K562 (cell line): ENCODE measurements around the gene VWA3A. TPM values are rescaled to one million over a fixed set of nuclear protein-coding genes. Genes with fewer than 3 reads are reported as not detected.

ENCODE experiments used
- ATAC-seq: fragments of 200-7000 bp; cut with Tn5 transposase; 3 replicates; pipeline ENCODE4 v1.9.1; 2020; ENCODE audit warnings: moderate library complexity
- BruUV-seq: library from RNA; stranded (reverse); fragments of 400-500 nt; replicated peaks from 2 replicates; lab custom pipeline; 2021; lab: Mats Ljungman, UMichigan
- CTCF ChIA-PET: fragments of 300-600 bp; formaldehyde crosslinking; extraction: SDS; loops from one replicate; lab custom pipeline; 2021; ENCODE audit warnings: low intra/inter-chr PET ratio; lab: Yijun Ruan, JAX
- POLR2A ChIA-PET: fragments of 300-600, 350-650 bp; sonication (Branson Sonifier 250); formaldehyde crosslinking; extraction: SDS; loops from one replicate; lab custom pipeline; 2021; ENCODE audit warnings: antibody characterized with exemption, inconsistent platforms; lab: Yijun Ruan, JAX
- DNase-seq, 4 experiments: peaks; one replicate each; pipeline versions ENCODE4 v3.0.0 to v3.0.0-alpha.2; 2011 to 2018; ENCODE audit warnings: low spot score in 3 of 4, mixed read lengths in 3 of 4; ENCODE audit errors: extremely low read depth in 1 of 4
- FAIRE-seq: peaks from 2 replicates; lab custom pipeline; 2011; peaks lifted over from hg19 to GRCh38; lab: Jason Lieb, UNC
- H2AFZ ChIP-seq: 2 replicates; pipeline ENCODE4 v1.6.0; 2011; ENCODE audit warnings: low read depth, low read length, control low read depth, inconsistent platforms
- H3K27ac ChIP-seq: fragments of 200-600 bp; 3 replicates; pipeline ENCODE4 v1.8.0; 2011; ENCODE audit warnings: low read depth, mild to moderate bottlenecking, control low read depth, inconsistent platforms, low read length, moderate library complexity, mixed read lengths; ENCODE audit errors: extremely low read depth
- H3K27me3 ChIP-seq, 2 experiments: fragments of 300-600 bp in 1 of 2; 2 replicates in 1 of 2; 3 replicates in 1 of 2; pipeline versions ENCODE4 v1.6.0 to v1.8.0; 2011; ENCODE audit warnings: inconsistent platforms in 2 of 2, low read length in 2 of 2, mild to moderate bottlenecking in 1 of 2, mixed read lengths in 1 of 2, moderate library complexity in 1 of 2; ENCODE audit not compliant: control insufficient read depth in 2 of 2, insufficient read depth in 2 of 2
- H3K36me3 ChIP-seq: fragments of 300-600 bp; 3 replicates; pipeline ENCODE4 v1.8.0; 2011; ENCODE audit warnings: mild to moderate bottlenecking, low read length, inconsistent platforms; ENCODE audit not compliant: control insufficient read depth, insufficient read depth
- H3K4me1 ChIP-seq, 2 experiments: fragments of 200-600 bp in 1 of 2; replicated peaks in 1 of 2; 2 replicates in 1 of 2; 3 replicates in 1 of 2; pipeline versions ENCODE4 v1.5.1 to v1.8.0; 2011; ENCODE audit warnings: inconsistent platforms in 2 of 2, low read length in 2 of 2, mild to moderate bottlenecking in 1 of 2, mixed read lengths in 1 of 2, moderate library complexity in 1 of 2; ENCODE audit not compliant: control insufficient read depth in 2 of 2, insufficient read depth in 2 of 2
- H3K4me2 ChIP-seq: 2 replicates; pipeline ENCODE4 v1.6.1; 2011; ENCODE audit warnings: low read length, control low read depth, inconsistent platforms, mixed read lengths; ENCODE audit not compliant: insufficient read depth
- H3K4me3 ChIP-seq: fragments of 200-600 bp; sonication (generic), shearing (Covaris generic); 2 replicates; pipeline ENCODE4 v1.5.1; 2016; ENCODE audit warnings: control low read depth, inconsistent platforms
- H3K79me2 ChIP-seq: fragments of 200-600 bp; 3 replicates; pipeline ENCODE4 v1.8.0; 2011; ENCODE audit warnings: low read length, inconsistent platforms; ENCODE audit not compliant: control insufficient read depth, insufficient read depth
- H3K9ac ChIP-seq, 2 experiments: 2 replicates each; pipeline versions ENCODE4 v1.6.0 to v1.6.1; 2011; ENCODE audit warnings: low read depth in 2 of 2, low read length in 2 of 2, control low read depth in 1 of 2, inconsistent platforms in 1 of 2, mild to moderate bottlenecking in 1 of 2, mixed read lengths in 1 of 2; ENCODE audit not compliant: insufficient read depth in 1 of 2
- H3K9me1 ChIP-seq: one replicate; pipeline ENCODE4 v1.6.0; 2011; ENCODE audit warnings: inconsistent platforms, mild to moderate bottlenecking, low read length, moderate library complexity; ENCODE audit not compliant: control insufficient read depth, insufficient read depth
- H3K9me3 ChIP-seq: replicated peaks from 2 replicates; pipeline ENCODE4 v1.5.1; 2011; ENCODE audit warnings: low read depth, low read length, inconsistent platforms; ENCODE audit not compliant: control insufficient read depth, insufficient read depth
- H4K20me1 ChIP-seq: replicated peaks from 2 replicates; pipeline ENCODE4 v1.6.1; 2011; ENCODE audit warnings: low read length, inconsistent platforms, mixed read lengths; ENCODE audit not compliant: control insufficient read depth, insufficient read depth
- BRD9 ChIP-seq: fragments of 450-650 bp; IDR thresholded peaks from 2 replicates; pipeline ENCODE4 v1.6.1; 2018; ENCODE audit warnings: low read depth; ENCODE audit not compliant: partially characterized antibody
- E2F4 ChIP-seq: sonication (generic); formaldehyde crosslinking; IDR thresholded peaks from 2 replicates; pipeline ENCODE4 v1.8.0; 2022; ENCODE audit warnings: mild to moderate bottlenecking, low read depth, missing genetic modification reagents
- EGR1 ChIP-seq: fragments of 450-650 bp; conservative IDR thresholded peaks from 2 replicates; pipeline ENCODE4 v1.6.1; 2017; ENCODE audit warnings: mild to moderate bottlenecking
- MEIS2 ChIP-seq: fragments of 450-650 bp; IDR thresholded peaks from 2 replicates; pipeline ENCODE4 v1.6.1; 2014; ENCODE audit warnings: mild to moderate bottlenecking; ENCODE audit not compliant: partially characterized antibody
- NFYB ChIP-seq: IDR thresholded peaks from 2 replicates; pipeline ENCODE4 v1.6.1; 2011; ENCODE audit warnings: mild to moderate bottlenecking, moderate library complexity; ENCODE audit not compliant: insufficient read length; ENCODE audit errors: extremely low read depth
- SPI1 ChIP-seq: IDR thresholded peaks from 2 replicates; pipeline ENCODE4 v1.6.1; 2011; ENCODE audit warnings: low read depth, low read length, control low read depth, borderline replicate concordance
- ZKSCAN1 ChIP-seq: fragments of 150-350 bp; IDR thresholded peaks from 2 replicates; pipeline ENCODE4 v1.6.1; 2016; ENCODE audit warnings: low read depth, low read length
- WGBS: fragments of 100-300 bp; shearing (Covaris generic); methylation state at CpG from one replicate; pipeline ENCODE4 v1.1.6; 2016; ENCODE audit warnings: low coverage, mixed read lengths; ENCODE audit not compliant: insufficient coverage; ENCODE audit errors: missing lambda C conversion rate; 5-methylcytosine and 5-hydroxymethylcytosine counted together
- in situ Hi-C: fragments of 300-500 bp; cut with MboI; formaldehyde crosslinking; loops from 4 replicates; pipeline ENCODE4 v1.15.0; 2018; ENCODE audit warnings: inconsistent platforms, mixed read lengths
- intact Hi-C: fragments of 100-400 bp; cut with micrococcal nuclease; formaldehyde crosslinking; loops from 2 replicates; pipeline ENCODE4 v1.14.2; 2022
- polyA plus RNA-seq, 8 experiments: library from polyadenylated mRNA; depleted of rRNA in 4 of 8; stranded (reverse) in 5 of 8; unstranded in 3 of 8; fragments of >200 nt; fragmentation: Nextera tagmentation in 2 of 8; fragmentation: Illumina TruSeq in 1 of 8; extraction: Ambion mirVana in 2 of 8; extraction: Trizol in 1 of 8; gene quantifications; 2 replicates each; pipeline versions ENCODE4 v1.2.1 to v1.2.3, GENCODE V29; 2011 to 2014; ENCODE audit warnings: inconsistent platforms in 1 of 8, missing spikeins in 1 of 8
- total RNA-seq, 7 experiments: library from RNA; depleted of rRNA in 6 of 7; stranded (reverse); fragments of >200 nt in 6 of 7; fragmentation: Illumina TruSeq in 2 of 7; extraction: Trizol in 2 of 7; gene quantifications; 2 replicates each; pipeline versions ENCODE4 v1.2.1 to v1.2.3, GENCODE V29; 2011 to 2021; ENCODE audit warnings: low replicate concordance in 1 of 7
- TF ChIP-seq, protein P1 (sequence below), 2 experiments: fragments of 250-450 bp in 1 of 2; fragments of 450-650 bp in 1 of 2; sonication (Bioruptor Pico) in 1 of 2; IDR thresholded peaks; 2 replicates each; pipeline versions ENCODE4 v1.6.1 to v1.8.0; 2016 to 2021; ENCODE audit warnings: mild to moderate bottlenecking in 2 of 2, moderate library complexity in 2 of 2, missing compliant biosample characterization in 1 of 2, missing genetic modification characterization in 1 of 2
- TF ChIP-seq, protein P2 (sequence below): fragments of 450-650 bp; formaldehyde crosslinking; IDR thresholded peaks from 2 replicates; pipeline ENCODE4 v1.4.0; 2020; ENCODE audit warnings: mild to moderate bottlenecking, mixed read lengths

Gene VWA3A
- total and polyA plus RNA-seq, 9 of the 15 experiments (the other 6 are each of a cell fraction or from before 2014, with no cell fraction given), result not detected

- peak; percentile 98 for TF ChIP-seq ZKSCAN1
- peak; percentile 52; the same call in 1 of the 2 replicates for TF ChIP-seq SPI1
- TF ChIP-seq BRD9, result no peak
- TF ChIP-seq MEIS2, result peak; percentile 3
- peak; percentile 47 for TF ChIP-seq EGR1
- TF ChIP-seq, protein P1, sequence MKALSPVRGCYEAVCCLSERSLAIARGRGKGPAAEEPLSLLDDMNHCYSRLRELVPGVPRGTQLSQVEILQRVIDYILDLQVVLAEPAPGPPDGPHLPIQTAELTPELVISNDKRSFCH (CRISPR knock-in tag; IDR thresholded peaks at IDR 0.05), result no peak
- TF ChIP-seq, protein P1 (tag; IDR thresholded peaks at IDR 0.05), result peak; percentile 85; the same call in 1 of the 2 replicates
- no peak for TF ChIP-seq NFYB
- no peak for TF ChIP-seq E2F4 (CRISPR knock-in tag)
- TF ChIP-seq, protein P2, sequence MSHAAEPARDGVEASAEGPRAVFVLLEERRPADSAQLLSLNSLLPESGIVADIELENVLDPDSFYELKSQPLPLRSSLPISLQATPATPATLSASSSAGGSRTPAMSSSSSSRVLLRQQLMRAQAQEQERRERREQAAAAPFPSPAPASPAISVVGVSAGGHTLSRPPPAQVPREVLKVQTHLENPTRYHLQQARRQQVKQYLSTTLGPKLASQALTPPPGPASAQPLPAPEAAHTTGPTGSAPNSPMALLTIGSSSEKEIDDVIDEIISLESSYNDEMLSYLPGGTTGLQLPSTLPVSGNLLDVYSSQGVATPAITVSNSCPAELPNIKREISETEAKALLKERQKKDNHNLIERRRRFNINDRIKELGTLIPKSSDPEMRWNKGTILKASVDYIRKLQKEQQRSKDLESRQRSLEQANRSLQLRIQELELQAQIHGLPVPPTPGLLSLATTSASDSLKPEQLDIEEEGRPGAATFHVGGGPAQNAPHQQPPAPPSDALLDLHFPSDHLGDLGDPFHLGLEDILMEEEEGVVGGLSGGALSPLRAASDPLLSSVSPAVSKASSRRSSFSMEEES (CRISPR knock-in tag), result no peak
- Histone ChIP-seq H3K27me3 (no peaks in the 10 kb centered on the region), H3K79me2 (no peaks in the 10 kb centered on the region; the same call in 2 of the 3 replicates), H3K9me3 (no peaks in the 10 kb centered on the region), H4K20me1 (no peaks in the 10 kb centered on the region), H3K9ac (peak overlapping the region; percentile 16 to 59; a peak in 1 of 4 replicates), H3K9me1 (no peaks in the 10 kb centered on the region), H3K4me3 (no peak overlapping the region; the same call in 1 of the 2 replicates), H2AFZ (no peak overlapping the region), H3K4me1 (peaks cover 23 to 24% of the 10 kb centered on the region in 2 experiments; a peak in 4 of 5 replicates), H3K27ac (0 out of 3 replicates have a peak overlapping the region, but pooled peaks have one; percentile 20), H3K36me3 (no peaks in the 10 kb centered on the region; the same call in 2 of the 3 replicates), H3K4me2 (peak overlapping the region; percentile 93; the same call in 1 of the 2 replicates)
- ATAC-seq, result no peak
- no peak for FAIRE-seq
- ChIA-PET CTCF (interaction anchor here (3.1 kb wide), 1 partner anchor 102 kb away, joined by 49 read pairs; the partner anchor contains the start of gene POLR3E), POLR2A (interaction anchor here (0.6 to 1.1 kb wide), 4 partner anchors 11 to 103 kb away, joined by 3 to 7 read pairs (median 6); partner anchors contain the start of gene EEF2K)
- intact Hi-C loops (loop anchor here (5.0 kb wide), 2 partner anchors 177 to 1038 kb away; partner anchors contain the start of genes CDR2 and LDAF1), in situ Hi-C loops (no loop called here)
- WGBS, result 60% methylated on average over 9 of the region's 9 CpGs
- peak in 1 of 4 experiments; percentile 43 for DNase-seq
- no TSS peak for BruUV-seq
Measured at GRCh38 chr16:22194707-22195444, 102.5 kb downstream of the VWA3A start.
